Upper lobe of left lung (tissue), 4 donors: Measurements from ENCODE around the gene SMTNL2.

ENCODE experiments used
- EP300 ChIP-seq, 4 donors: sonication (generic); formaldehyde crosslinking; IDR thresholded peaks; one replicate each; pipeline ENCODE4 v1.5.1; 2017; ENCODE audit warnings: antibody characterized with exemption in 4 of 4, control low read depth in 2 of 4
- POLR2AphosphoS5 ChIP-seq, 2 donors: sonication (generic); formaldehyde crosslinking; IDR thresholded peaks; one replicate each; pipeline ENCODE4 v1.5.1; 2017; ENCODE audit warnings: antibody characterized with exemption in 2 of 2
- TF ChIP-seq, protein P1 (sequence below), 6 experiments: fragments of 450-650 bp in 4 of 6; fragments of 200-600 bp in 2 of 6; sonication (generic) in 2 of 6; IDR thresholded peaks; one replicate each; pipeline ENCODE4 v1.5.1; 2016 to 2019; ENCODE audit warnings: antibody characterized with exemption in 6 of 6

DNA sequence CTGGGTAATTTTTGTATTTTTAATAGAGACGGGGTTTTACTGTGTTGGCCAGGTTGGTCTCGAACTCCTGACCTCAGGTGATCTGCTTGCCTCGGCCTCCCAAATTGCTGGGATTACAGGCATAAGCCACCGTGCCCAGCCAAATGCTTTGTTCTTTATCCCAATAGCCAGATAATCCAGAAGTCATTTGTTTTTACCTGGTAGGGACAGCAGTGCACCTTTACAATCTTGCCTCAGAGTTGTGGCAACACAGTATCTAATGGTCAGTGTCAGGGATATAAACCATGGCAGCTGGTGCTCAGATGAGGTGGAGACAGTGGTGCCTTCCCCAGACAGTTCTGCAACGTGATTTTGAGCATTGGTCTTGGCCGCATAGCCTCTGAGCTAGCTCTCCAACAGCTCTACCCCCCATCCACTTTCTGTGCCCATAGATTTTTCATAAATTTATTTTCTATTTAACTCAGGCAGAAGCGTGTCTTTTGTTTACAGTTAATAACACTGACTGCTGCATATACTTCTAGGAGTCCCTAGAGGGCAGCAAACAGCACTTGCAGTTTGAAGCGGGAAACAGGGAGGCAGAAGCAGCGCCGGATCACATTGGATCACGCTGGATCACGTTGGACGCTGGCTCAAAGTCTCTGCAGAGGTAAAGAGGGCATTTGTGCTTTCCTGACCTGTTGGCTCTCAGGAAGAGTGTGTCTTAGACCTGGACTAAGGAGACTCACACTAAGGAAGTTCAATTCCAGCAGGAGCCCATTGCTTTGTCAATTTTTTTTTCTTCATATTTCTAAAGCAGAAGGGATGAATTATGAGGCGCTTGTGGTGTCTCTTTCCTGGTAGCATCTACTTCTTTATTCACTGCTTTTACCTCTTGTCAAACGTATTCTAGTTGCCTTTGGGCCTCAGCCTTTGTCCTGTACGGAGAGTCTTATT, 18.9 kb upstream of the SMTNL2 start:
- TF ChIP-seq EP300 (IDR thresholded peaks at IDR 0.05) (no peak), POLR2AphosphoS5 (IDR thresholded peaks at IDR 0.05) (no peak)
- TF ChIP-seq, protein P1, sequence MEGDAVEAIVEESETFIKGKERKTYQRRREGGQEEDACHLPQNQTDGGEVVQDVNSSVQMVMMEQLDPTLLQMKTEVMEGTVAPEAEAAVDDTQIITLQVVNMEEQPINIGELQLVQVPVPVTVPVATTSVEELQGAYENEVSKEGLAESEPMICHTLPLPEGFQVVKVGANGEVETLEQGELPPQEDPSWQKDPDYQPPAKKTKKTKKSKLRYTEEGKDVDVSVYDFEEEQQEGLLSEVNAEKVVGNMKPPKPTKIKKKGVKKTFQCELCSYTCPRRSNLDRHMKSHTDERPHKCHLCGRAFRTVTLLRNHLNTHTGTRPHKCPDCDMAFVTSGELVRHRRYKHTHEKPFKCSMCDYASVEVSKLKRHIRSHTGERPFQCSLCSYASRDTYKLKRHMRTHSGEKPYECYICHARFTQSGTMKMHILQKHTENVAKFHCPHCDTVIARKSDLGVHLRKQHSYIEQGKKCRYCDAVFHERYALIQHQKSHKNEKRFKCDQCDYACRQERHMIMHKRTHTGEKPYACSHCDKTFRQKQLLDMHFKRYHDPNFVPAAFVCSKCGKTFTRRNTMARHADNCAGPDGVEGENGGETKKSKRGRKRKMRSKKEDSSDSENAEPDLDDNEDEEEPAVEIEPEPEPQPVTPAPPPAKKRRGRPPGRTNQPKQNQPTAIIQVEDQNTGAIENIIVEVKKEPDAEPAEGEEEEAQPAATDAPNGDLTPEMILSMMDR (IDR thresholded peaks at IDR 0.05) = peak; percentile 36 to 78 (median 72)
